ENCODE data around the gene SORL1-AS1.

SORL1-AS1 gene

GRCh38 chr11:121479698-121480238 is 27.0 kb upstream of the SORL1-AS1 start:
- DNase-seq: no peak
- no peaks in the 10 kb centered on the region for H3K79me1 ChIP-seq (ENCODE audit: insufficient read depth, low read depth, low read length, poor library complexity, severe bottlenecking)
- no peak overlapping the region for H3K9ac ChIP-seq (ENCODE audit: extremely low read depth, insufficient read length, low read length)
- peak overlapping the region; percentile 13 for H3K18ac ChIP-seq (ENCODE audit: insufficient read length, low read depth, low read length)
- no peak overlapping the region for H2BK20ac ChIP-seq (ENCODE audit: low read depth, low read length, poor library complexity, severe bottlenecking)
- no peaks in the 10 kb centered on the region for H3K27me3 Mint-ChIP-seq (ENCODE audit: low read depth)
- no peak overlapping the region for H4K8ac ChIP-seq (replicated peaks; ENCODE audit: insufficient read length, low read depth, low read length)
- peak overlapping the region; percentile 1 to 51; a peak in 4 of 5 replicates for H3K4me3 Mint-ChIP-seq
- no peak overlapping the region for H2BK120ac ChIP-seq (ENCODE audit: low read depth, low read length, poor library complexity, severe bottlenecking)
- H2BK15ac ChIP-seq (ENCODE audit: low read depth, low read length): no peak overlapping the region
- no peak overlapping the region for H3T11ph ChIP-seq (ENCODE audit: low read length)
- H3K27ac ChIP-seq (ENCODE audit: insufficient read length, low read depth, low read length): peak overlapping the region; percentile 21
- H4K5ac ChIP-seq (ENCODE audit: insufficient read length, low read depth, low read length): no peak overlapping the region
- H3K27ac Mint-ChIP-seq: peak overlapping the region; percentile 85 to 97 (median 96)
- no peak overlapping the region for H2BK12ac ChIP-seq (ENCODE audit: insufficient read length, low read depth, low read length)
- H4K91ac ChIP-seq (ENCODE audit: insufficient read length, low read depth, low read length): no peak overlapping the region
- whole genome bisulfite sequencing (ENCODE audit: extremely low coverage, insufficient read length, low lambda C conversion rate): no CpG with 5 or more reads among the region's 7 CpGs
- peak overlapping the region; percentile 20 for H3K4me2 ChIP-seq (ENCODE audit: insufficient read depth, insufficient read length, low read length)
- H2AK5ac ChIP-seq (ENCODE audit: insufficient read length, low read length): no peak overlapping the region
- no peak overlapping the region for H3K4ac ChIP-seq (ENCODE audit: low read depth, low read length)
- H3K27me3 ChIP-seq (ENCODE audit: insufficient read depth, low read length): no peaks in the 10 kb centered on the region
- no peak overlapping the region for H2AFZ ChIP-seq (ENCODE audit: low read length)
- H3K56ac ChIP-seq (ENCODE audit: insufficient read length, low read depth, low read length): no peak overlapping the region
- no peaks in the 10 kb centered on the region for H3K9me3 ChIP-seq (ENCODE audit: control insufficient read depth, low read depth, low read length)
- no peak for TF ChIP-seq CTCF (conservative IDR thresholded peaks at IDR 0.05)
- no peaks in the 10 kb centered on the region for H4K20me1 ChIP-seq (ENCODE audit: control insufficient read depth, insufficient read depth, insufficient read length)
- peaks cover 57 to 74% of the 10 kb centered on the region in 2 experiments for H3K4me1 Mint-ChIP-seq
- no peaks in the 10 kb centered on the region for H3K79me2 ChIP-seq (ENCODE audit: insufficient read depth, low read length)
- H3K4me1 ChIP-seq (ENCODE audit: insufficient read depth, low read length): peaks cover 25% of the 10 kb centered on the region; the same call in 1 of the 2 replicates
- no peaks in the 10 kb centered on the region for H3K9me3 Mint-ChIP-seq
- H3K23ac ChIP-seq (ENCODE audit: insufficient read length, low read depth, low read length): no peak overlapping the region
- H2BK5ac ChIP-seq (ENCODE audit: insufficient read length, low read length): no peak overlapping the region
- H3K14ac ChIP-seq (ENCODE audit: insufficient read depth, low read length): no peak overlapping the region
- H3K23me2 ChIP-seq (ENCODE audit: insufficient read length, low read depth, low read length, poor library complexity, severe bottlenecking): no peaks in the 10 kb centered on the region
- peaks cover 13 to 35% (median 18%) of the 10 kb centered on the region in 3 experiments for H3K36me3 Mint-ChIP-seq (ENCODE audit: insufficient read depth in 1 of 3, low read depth in 3 of 3)
